Activated CD8-positive, alpha-beta memory T cell treated with anti-CD3 and anti-CD28 coated beads for 24 hours (primary cell): ENCODE data around the gene CYP4V2.

Experiments
- DNase-seq: peaks from one replicate; pipeline ENCODE4 v3.0.0-alpha.2; 2020

CYP4V2 gene

GRCh38 chr4:186191200-186192065 is at the start of gene CYP4V2:
Gene CYP4V2 (plus strand): TSS chr4:186191567. CDS start chr4:186191824, 257 bp downstream.
- peak; percentile 92 for DNase-seq

GRCh38 chr4:186144198-186144945 is 47.0 kb upstream of the CYP4V2 start:
- DNase-seq: no peak

- DNase-seq: no peak
These were observed 46.3 kb upstream of the CYP4V2 start for GRCh38 chr4:186144946-186145569.

- DNase-seq: no peak
These were observed 44.9 kb upstream of the CYP4V2 start for GRCh38 chr4:186146458-186146857.

GRCh38 chr4:186148336-186148975 is 42.9 kb upstream of the CYP4V2 start:
- DNase-seq: no peak

GRCh38 chr4:186149872-186150271 is 41.5 kb upstream of the CYP4V2 start:
- DNase-seq: peak; percentile 70

GRCh38 chr4:186150926-186151325 is 40.4 kb upstream of the CYP4V2 start:
- no peak for DNase-seq

- DNase-seq: no peak
These were observed 39.9 kb upstream of the CYP4V2 start for GRCh38 chr4:186151499-186151898.

- DNase-seq: no peak
These were observed 33.1 kb upstream of the CYP4V2 start for GRCh38 chr4:186158021-186158813.

GRCh38 chr4:186158966-186159365 is 32.4 kb upstream of the CYP4V2 start:
- no peak for DNase-seq

GRCh38 chr4:186159613-186160012 is 31.8 kb upstream of the CYP4V2 start:
- DNase-seq: no peak

- no peak for DNase-seq
These were observed 30.2 kb upstream of the CYP4V2 start for GRCh38 chr4:186161138-186161537.

GRCh38 chr4:186166852-186167512 is 24.4 kb upstream of the CYP4V2 start:
- no peak for DNase-seq

- no peak for DNase-seq
These were observed 23.8 kb upstream of the CYP4V2 start for GRCh38 chr4:186167605-186168004.

GRCh38 chr4:186168750-186169149 is 22.6 kb upstream of the CYP4V2 start:
- no peak for DNase-seq

GRCh38 chr4:186169333-186169944 is 21.9 kb upstream of the CYP4V2 start:
- no peak for DNase-seq

GRCh38 chr4:186169945-186170802 is 21.2 kb upstream of the CYP4V2 start:
- DNase-seq: no peak

GRCh38 chr4:186170966-186171365 is 20.4 kb upstream of the CYP4V2 start:
- no peak for DNase-seq

GRCh38 chr4:186172546-186172945 is 18.8 kb upstream of the CYP4V2 start:
- DNase-seq: no peak

- no peak for DNase-seq
These were observed 3.3 kb upstream of the CYP4V2 start for GRCh38 chr4:186188107-186188506.
